HepG2 (cell line): ENCODE measurements around the gene TTC4. TPM values are rescaled to one million over a fixed set of nuclear protein-coding genes. Genes with fewer than 3 reads are reported as not detected.

ENCODE experiments used
- BRF2 ChIP-seq: sonication (generic); formaldehyde crosslinking; IDR thresholded peaks from 2 replicates; pipeline ENCODE4 v1.8.1; 2022; ENCODE audit warnings: mild to moderate bottlenecking, missing genetic modification reagents
- CREBL2 ChIP-seq: sonication (generic); formaldehyde crosslinking; IDR thresholded peaks from 2 replicates; pipeline ENCODE4 v1.8.1; 2023; ENCODE audit warnings: missing genetic modification reagents, mild to moderate bottlenecking, borderline replicate concordance
- ETV6 ChIP-seq: sonication (generic); formaldehyde crosslinking; conservative IDR thresholded peaks from 2 replicates; pipeline ENCODE4 v1.4.0; 2020; ENCODE audit warnings: missing genetic modification reagents
- JDP2 ChIP-seq: sonication (generic); formaldehyde crosslinking; IDR thresholded peaks from 2 replicates; pipeline ENCODE4 v1.8.1; 2022; ENCODE audit warnings: missing genetic modification reagents, borderline replicate concordance
- KAT7 ChIP-seq: IDR thresholded peaks from 2 replicates; pipeline ENCODE4 v1.6.1; 2018; ENCODE audit warnings: borderline replicate concordance, missing compliant biosample characterization
- KMT2A ChIP-seq: sonication (generic); formaldehyde crosslinking; IDR thresholded peaks from 2 replicates; pipeline ENCODE4 v1.4.0; 2020; ENCODE audit warnings: missing genetic modification reagents
- MAF1 ChIP-seq: sonication (generic); formaldehyde crosslinking; IDR thresholded peaks from 2 replicates; pipeline ENCODE4 v1.5.0; 2020; ENCODE audit warnings: missing genetic modification reagents, borderline replicate concordance
- NKX3-1 ChIP-seq: sonication (generic); formaldehyde crosslinking; IDR thresholded peaks from 2 replicates; pipeline ENCODE4 v1.5.0; 2020; ENCODE audit warnings: missing genetic modification reagents
- NPAS2 ChIP-seq: sonication (generic); formaldehyde crosslinking; IDR thresholded peaks from 2 replicates; pipeline ENCODE4 v1.8.0; 2022; ENCODE audit warnings: mild to moderate bottlenecking, missing genetic modification reagents, borderline replicate concordance
- TFE3 ChIP-seq: IDR thresholded peaks from 2 replicates; pipeline ENCODE4 v1.6.1; 2016
- TGIF2 ChIP-seq: IDR thresholded peaks from 2 replicates; pipeline ENCODE4 v1.6.1; 2016; ENCODE audit warnings: control low read depth, missing compliant biosample characterization
- ZSCAN21 ChIP-seq: sonication (generic); formaldehyde crosslinking; IDR thresholded peaks from 2 replicates; pipeline ENCODE4 v1.8.0; 2022; ENCODE audit warnings: mild to moderate bottlenecking, missing genetic modification reagents, moderate library complexity, borderline replicate concordance
- ZSCAN5A ChIP-seq: sonication (generic); formaldehyde crosslinking; IDR thresholded peaks from 2 replicates; pipeline ENCODE4 v1.8.0; 2022; ENCODE audit warnings: mild to moderate bottlenecking, missing genetic modification reagents, borderline replicate concordance
- polyA plus RNA-seq, 8 experiments: library from polyadenylated mRNA; depleted of rRNA in 3 of 8; stranded (reverse) in 7 of 8; unstranded in 1 of 8; fragments of >200 nt; fragmentation: Illumina TruSeq in 4 of 8; extraction: Trizol in 4 of 8; gene quantifications; 2 replicates each; pipeline versions ENCODE4 v1.2.1 to v1.2.3, GENCODE V29; 2011 to 2016; ENCODE audit warnings: low read depth in 4 of 8, missing spikeins in 1 of 8, mixed read lengths in 1 of 8; ENCODE audit not compliant: insufficient read depth in 1 of 8
- total RNA-seq, 5 experiments: library from RNA; depleted of rRNA; stranded (reverse); fragments of >200 nt; fragmentation: Illumina TruSeq; extraction: Trizol; gene quantifications; 2 replicates each; pipeline ENCODE4 v1.2.3, GENCODE V29; 2016; ENCODE audit warnings: low read depth in 1 of 5

TTC4 gene
- total and polyA plus RNA-seq, 2 of the 13 experiments (the other 11 are each of a cell fraction or from before 2014, with no cell fraction given): 13.1 to 24.7 TPM

- TF ChIP-seq ZSCAN5A (CRISPR knock-in tag) (no peak), TFE3 (CRISPR knock-in tag) (no peak), NKX3-1 (CRISPR knock-in tag) (no peak), CREBL2 (CRISPR knock-in tag) (no peak), MAF1 (CRISPR knock-in tag) (no peak), TGIF2 (no peak), ZSCAN21 (CRISPR knock-in tag) (no peak), JDP2 (CRISPR knock-in tag) (no peak), KAT7 (CRISPR knock-in tag) (no peak), NPAS2 (CRISPR knock-in tag) (no peak), BRF2 (CRISPR knock-in tag) (no peak), ETV6 (CRISPR knock-in tag) (no peak), KMT2A (CRISPR knock-in tag) (no peak)
- TF ChIP-seq, all 625 proteins: peak for 0
Measured at GRCh38 chr1:54766726-54767125, 51.1 kb downstream of the TTC4 start (continued).
